H1 (cell line): ENCODE data around the gene ADAMTS20. TPM values are rescaled to one million over a fixed set of nuclear protein-coding genes. Genes with fewer than 3 reads are reported as not detected.

Experiments
- POLR2AphosphoS5 ChIP-seq: IDR thresholded peaks from 2 replicates; pipeline ENCODE4 v1.6.1; 2011; ENCODE audit warnings: low read depth, low read length
- RNF2 ChIP-seq: fragments of 200-900, 300-1000 bp; sonication (generic); IDR thresholded peaks from 2 replicates; pipeline ENCODE4 v1.7.1; 2016; ENCODE audit warnings: borderline replicate concordance, low read depth, mild to moderate bottlenecking, antibody characterized with exemption, low read length; ENCODE audit not compliant: poor library complexity, severe bottlenecking; ENCODE audit errors: missing control alignments
- polyA plus RNA-seq, 7 experiments: library from polyadenylated mRNA; depleted of rRNA in 3 of 7; stranded (reverse) in 5 of 7; unstranded in 2 of 7; fragments of >200 nt in 5 of 7; fragments of 200-250 nt in 2 of 7; gene quantifications; 1 replicate in 5 of 7; 2 replicates in 1 of 7; 4 replicates in 1 of 7; pipeline versions ENCODE4 v1.2.1 to v1.2.3, GENCODE V29; 2011 to 2013; ENCODE audit warnings: missing spikeins in 2 of 7, mixed read lengths in 2 of 7
- total RNA-seq: library from RNA; stranded (reverse); fragmentation: NEBNext Ultra II Directional; extraction: Animal tissue kit (Norgen Biotek cat#: 25700); gene quantifications from 2 replicates; pipeline ENCODE4 v1.2.1, GENCODE V29; 2021

The ADAMTS20 gene
- total and polyA plus RNA-seq, 2 of the 8 experiments (the other 6 are each of a cell fraction or from before 2014, with no cell fraction given): 2.9 to 5.1 TPM

- TF ChIP-seq POLR2AphosphoS5 (no peak), RNF2 (no peak)
Observed at GRCh38 chr12:43580601-43581000, 28.6 kb upstream of the ADAMTS20 start (continued).
